OCI-LY1 (cell line): Measurements from ENCODE around the gene ALDH4A1.

Experiments
- CTCF ChIP-seq: fragments of 200-600 bp; sonication (generic), shearing (Covaris generic); IDR thresholded peaks from 2 replicates; pipeline ENCODE4 v1.5.1; 2017; ENCODE audit warnings: mild to moderate bottlenecking, antibody characterized with exemption, low read length, moderate library complexity, mixed read lengths
- EZH2 ChIP-seq: fragments of 200-600 bp; sonication (generic), shearing (Covaris generic); IDR thresholded peaks from 2 replicates; pipeline ENCODE4 v1.8.0; 2017; ENCODE audit warnings: borderline replicate concordance, mixed run types, mild to moderate bottlenecking, antibody characterized with exemption, low read length, moderate library complexity, mixed read lengths

GRCh38 chr1:18884419-18884717 is 18.0 kb downstream of the ALDH4A1 start:
- TF ChIP-seq EZH2 = no peak
- TF ChIP-seq CTCF = no peak
